Upper lobe of left lung (tissue), 4 donors: ENCODE measurements around the gene AMZ1.
"Not testable (repeated sequence)": the region's sequence is repeated elsewhere in the genome, so short reads cannot be mapped to it uniquely, and the experiment has no call there.

Experiments
- CTCF ChIP-seq, 6 experiments: fragments of 450-650 bp in 4 of 6; fragments of 200-600 bp in 2 of 6; sonication (generic) in 2 of 6; IDR thresholded peaks; one replicate each; pipeline ENCODE4 v1.5.1; 2016 to 2019; ENCODE audit warnings: antibody characterized with exemption in 6 of 6
- POLR2A ChIP-seq, 4 donors: fragments of 450-650 bp; IDR thresholded peaks; one replicate each; pipeline ENCODE4 v1.5.1; 2016 to 2017; ENCODE audit warnings: antibody characterized with exemption in 4 of 4, mild to moderate bottlenecking in 2 of 4

GRCh38 chr7:2724036-2724435, 36.0 kb downstream of the AMZ1 start:
- TF ChIP-seq CTCF, POLR2A (IDR thresholded peaks at IDR 0.05): not testable (repeated sequence)
